ENCODE data around the gene FBXL3.

DNA sequence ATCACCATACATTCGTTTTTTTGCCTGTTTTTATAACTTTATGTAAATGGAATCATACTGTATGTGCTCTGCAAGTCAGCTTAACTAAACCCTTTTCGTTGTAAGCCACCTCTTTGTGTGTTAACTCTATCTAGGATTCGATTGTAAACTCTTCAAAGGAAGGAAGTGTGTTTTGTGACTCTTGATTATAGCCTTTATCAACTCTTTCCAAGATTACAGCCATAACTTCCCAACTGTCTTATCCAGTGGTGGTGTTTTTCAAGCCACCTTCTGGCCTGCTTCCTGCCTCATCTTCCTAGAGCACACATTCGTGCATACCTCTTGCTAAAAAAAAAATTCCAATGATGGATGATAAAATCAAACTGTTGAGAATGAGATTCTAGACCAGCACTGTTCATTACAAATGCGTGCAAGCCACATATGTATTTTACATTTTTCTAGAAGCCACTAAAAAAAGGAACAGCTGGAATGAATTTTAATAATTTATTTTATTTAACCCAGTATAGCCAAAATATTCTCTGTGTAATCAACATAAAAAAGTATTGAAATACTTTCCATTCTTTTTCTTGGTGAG, 12.0 kb upstream of the FBXL3 start:
- no peak for TF ChIP-seq CTCF (conservative IDR thresholded peaks at IDR 0.05 in 1 of 2, IDR thresholded peaks at IDR 0.05 in 1 of 2; ENCODE audit: low read depth in 1 of 2, low read length in 2 of 2)
- no peak for TF ChIP-seq EZH2 (IDR thresholded peaks at IDR 0.05; ENCODE audit: low read length, missing control alignments)
